IMR-90 (cell line): ENCODE measurements around the gene TBCC. TPM values are rescaled to one million over a fixed set of nuclear protein-coding genes. Genes with fewer than 3 reads are reported as not detected.

Source experiments
- ATAC-seq: fragments of 200-7000 bp; cut with Tn5 transposase; 2 replicates; pipeline ENCODE4 v1.9.1; 2020; ENCODE audit warnings: low read depth, mild to moderate bottlenecking, moderate library complexity
- BruUV-seq: library from RNA; stranded (reverse); fragments of 400-500 nt; replicated peaks from 2 replicates; lab custom pipeline; 2021; lab: Mats Ljungman, UMichigan
- CTCF ChIA-PET: fragments of 300-600 bp; formaldehyde crosslinking; extraction: SDS; loops from one replicate; lab custom pipeline; 2021; ENCODE audit warnings: antibody characterized with exemption; lab: Yijun Ruan, JAX
- POLR2A ChIA-PET: fragments of 300-600 bp; sonication (Branson Sonifier 250); formaldehyde crosslinking; loops from one replicate; lab custom pipeline; 2022; ENCODE audit warnings: antibody characterized with exemption; ENCODE audit not compliant: unreplicated experiment; lab: Charles Lee
- DNase-seq: peaks from one replicate; pipeline ENCODE4 v3.0.0; 2013
- H2AFZ ChIP-seq: replicated peaks from 2 replicates; pipeline ENCODE3; 2013; ENCODE audit warnings: low read length, mild to moderate bottlenecking; ENCODE audit not compliant: poor library complexity
- H2AK5ac ChIP-seq: 2 replicates; pipeline ENCODE4 v1.6.1; 2013; ENCODE audit warnings: low read depth, low read length, inconsistent platforms
- H2AK9ac ChIP-seq: replicated peaks from 2 replicates; pipeline ENCODE3; 2013; ENCODE audit warnings: mild to moderate bottlenecking, low read depth, low read length, moderate library complexity; ENCODE audit not compliant: poor library complexity
- H2BK120ac ChIP-seq: 2 replicates; pipeline ENCODE4 v1.6.1; 2013; ENCODE audit warnings: low read depth, low read length, inconsistent platforms
- H2BK15ac ChIP-seq: 3 replicates; pipeline ENCODE4 v1.6.1; 2013; ENCODE audit warnings: low read depth, low read length, inconsistent platforms
- H2BK20ac ChIP-seq: 2 replicates; pipeline ENCODE4 v1.6.1; 2013; ENCODE audit warnings: low read depth, mild to moderate bottlenecking, inconsistent platforms, low read length, moderate library complexity
- H2BK5ac ChIP-seq: 2 replicates; pipeline ENCODE4 v1.6.1; 2013; ENCODE audit warnings: mild to moderate bottlenecking, low read depth, low read length, inconsistent platforms; ENCODE audit not compliant: poor library complexity, severe bottlenecking
- H3K14ac ChIP-seq: replicated peaks from 2 replicates; pipeline ENCODE4 v1.6.1; 2013; ENCODE audit warnings: low read depth, low read length, inconsistent platforms
- H3K18ac ChIP-seq: 2 replicates; pipeline ENCODE4 v1.6.1; 2013; ENCODE audit warnings: low read depth, low read length, control low read depth
- H3K23ac ChIP-seq: 2 replicates; pipeline ENCODE4 v1.6.1; 2013; ENCODE audit warnings: low read depth, low read length, inconsistent platforms
- H3K27ac ChIP-seq: 2 replicates; pipeline ENCODE4 v1.5.1; 2013; ENCODE audit warnings: mild to moderate bottlenecking, control low read depth, low read length; ENCODE audit not compliant: insufficient read depth
- H3K27me3 ChIP-seq: 2 replicates; pipeline ENCODE4 v1.6.1; 2013; ENCODE audit warnings: low read length; ENCODE audit not compliant: control insufficient read depth, insufficient read depth
- H3K36me3 ChIP-seq: 2 replicates; pipeline ENCODE4 v1.6.1; 2013; ENCODE audit warnings: low read length, mixed read lengths; ENCODE audit not compliant: control insufficient read depth, insufficient read depth
- H3K4ac ChIP-seq: 2 replicates; pipeline ENCODE4 v1.6.1; 2013; ENCODE audit warnings: low read depth, low read length, inconsistent platforms
- H3K4me1 ChIP-seq: 2 replicates; pipeline ENCODE4 v1.6.1; 2013; ENCODE audit warnings: low read length, mixed read lengths; ENCODE audit not compliant: control insufficient read depth, insufficient read depth
- H3K4me2 ChIP-seq: 2 replicates; pipeline ENCODE4 v1.6.1; 2013; ENCODE audit warnings: low read depth, mild to moderate bottlenecking, control low read depth, low read length, moderate library complexity
- H3K4me3 ChIP-seq: 2 replicates; pipeline ENCODE4 v1.5.1; 2013; ENCODE audit warnings: low read depth, mild to moderate bottlenecking, control low read depth, low read length, moderate library complexity; ENCODE audit not compliant: insufficient read depth
- H3K56ac ChIP-seq: 2 replicates; pipeline ENCODE4 v1.6.1; 2013; ENCODE audit warnings: low read length, inconsistent platforms; ENCODE audit not compliant: insufficient read depth; ENCODE audit errors: extremely low read depth
- H3K79me1 ChIP-seq, 2 experiments: 2 replicates each; pipeline ENCODE4 v1.6.1; 2013; ENCODE audit warnings: low read length in 2 of 2, inconsistent platforms in 1 of 2, low read depth in 1 of 2
- H3K9ac ChIP-seq: 2 replicates; pipeline ENCODE4 v1.6.1; 2013; ENCODE audit warnings: low read depth, low read length, control low read depth
- H3K9me1 ChIP-seq: 2 replicates; pipeline ENCODE4 v1.6.1; 2013; ENCODE audit warnings: low read length, inconsistent platforms; ENCODE audit not compliant: insufficient read depth
- H3K9me3 ChIP-seq: 2 replicates; pipeline ENCODE4 v1.6.1; 2013; ENCODE audit warnings: low read length; ENCODE audit not compliant: control insufficient read depth, insufficient read depth
- H4K20me1 ChIP-seq: 2 replicates; pipeline ENCODE4 v1.6.1; 2013; ENCODE audit warnings: low read length, inconsistent platforms; ENCODE audit not compliant: insufficient read depth
- H4K5ac ChIP-seq: 2 replicates; pipeline ENCODE4 v1.6.1; 2013; ENCODE audit warnings: mild to moderate bottlenecking, low read depth, low read length, control low read depth
- H4K8ac ChIP-seq, 2 experiments: 2 replicates each; pipeline ENCODE4 v1.6.1; 2013; ENCODE audit warnings: low read depth in 2 of 2, low read length in 2 of 2, control low read depth in 1 of 2, inconsistent platforms in 1 of 2
- H4K91ac ChIP-seq: 2 replicates; pipeline ENCODE4 v1.6.1; 2013; ENCODE audit warnings: low read depth, low read length, inconsistent platforms; ENCODE audit not compliant: insufficient read depth
- BHLHE40 ChIP-seq: fragments of 150-350 bp; IDR thresholded peaks from 2 replicates; pipeline ENCODE4 v1.6.1; 2016; ENCODE audit warnings: mild to moderate bottlenecking, low read depth, low read length
- CEBPB ChIP-seq: IDR thresholded peaks from 2 replicates; pipeline ENCODE4 v1.6.1; 2012; ENCODE audit warnings: low read depth, low read length, improper control_type of control experiment
- CHD1 ChIP-seq: IDR thresholded peaks from 2 replicates; pipeline ENCODE4 v1.6.1; 2012; ENCODE audit warnings: low read depth, low read length, improper control_type of control experiment
- FOS ChIP-seq: fragments of 150-350 bp; IDR thresholded peaks from 2 replicates; pipeline ENCODE4 v1.6.1; 2016; ENCODE audit warnings: low read depth, low read length
- MAFK ChIP-seq: IDR thresholded peaks from 2 replicates; pipeline ENCODE4 v1.6.1; 2012; ENCODE audit warnings: low read depth, low read length, improper control_type of control experiment
- MAZ ChIP-seq: IDR thresholded peaks from 2 replicates; pipeline ENCODE4 v1.6.1; 2012; ENCODE audit warnings: low read depth, mild to moderate bottlenecking, low read length, improper control_type of control experiment, moderate library complexity, borderline replicate concordance
- MXI1 ChIP-seq: IDR thresholded peaks from 2 replicates; pipeline ENCODE4 v1.6.1; 2012; ENCODE audit warnings: low read depth, mild to moderate bottlenecking, low read length, moderate library complexity, borderline replicate concordance
- NFE2L2 ChIP-seq: fragments of 150-350 bp; IDR thresholded peaks from 2 replicates; pipeline ENCODE4 v1.6.1; 2016; ENCODE audit warnings: low read depth, mild to moderate bottlenecking, low read length
- POLR2A ChIP-seq: IDR thresholded peaks from 2 replicates; pipeline ENCODE4 v1.6.1; 2012; ENCODE audit warnings: mild to moderate bottlenecking, low read depth, low read length
- RAD21 ChIP-seq: IDR thresholded peaks from 2 replicates; pipeline ENCODE4 v1.6.1; 2012; ENCODE audit warnings: low read length, improper control_type of control experiment
- RCOR1 ChIP-seq: IDR thresholded peaks from 2 replicates; pipeline ENCODE4 v1.6.1; 2012; ENCODE audit warnings: mild to moderate bottlenecking, low read length, improper control_type of control experiment; ENCODE audit not compliant: insufficient replicate concordance
- RFX5 ChIP-seq: IDR thresholded peaks from 2 replicates; pipeline ENCODE4 v1.8.0; 2012; ENCODE audit warnings: low read depth, mild to moderate bottlenecking, low read length, moderate library complexity
- SMC3 ChIP-seq: fragments of 150-350 bp; IDR thresholded peaks from 2 replicates; pipeline ENCODE4 v1.6.1; 2016; ENCODE audit warnings: low read depth, mild to moderate bottlenecking, antibody characterized with exemption, low read length, moderate library complexity
- WGBS, 2 experiments: methylation state at CpG; one replicate each; pipeline versions ENCODE4 v1.1.5 to v1.1.7; 2013; ENCODE audit warnings: missing lambda C conversion rate in 2 of 2; ENCODE audit not compliant: insufficient read length in 1 of 2; ENCODE audit errors: extremely low coverage in 2 of 2; 5-methylcytosine and 5-hydroxymethylcytosine counted together
- dilution Hi-C: fragments of 300-500 bp; cut with HindIII; formaldehyde crosslinking; loops from one replicate; pipeline ENCODE4 v1.14.3; 2018; ENCODE audit warnings: low sequenced_read_pairs; ENCODE audit not compliant: unreplicated experiment
- in situ Hi-C: fragments of 300-500 bp; cut with MboI; formaldehyde crosslinking; loops from 3 replicates; pipeline ENCODE4 v1.14.3; 2019; ENCODE audit warnings: low sequenced_read_pairs, inconsistent platforms, mixed read lengths
- intact Hi-C: fragments of 100-400 bp; cut with micrococcal nuclease; formaldehyde crosslinking; loops from 2 replicates; pipeline ENCODE4 v1.10.0; 2022
- polyA plus RNA-seq, 3 experiments: library from polyadenylated mRNA; depleted of rRNA; stranded (reverse); fragments of >200 nt; gene quantifications; 2 replicates each; pipeline ENCODE4 v1.2.3, GENCODE V29; 2012; ENCODE audit warnings: low replicate concordance in 1 of 3
- total RNA-seq: library from RNA; depleted of rRNA; stranded (reverse); fragments of >200 nt; gene quantifications from 2 replicates; pipeline ENCODE4 v1.2.3, GENCODE V29; 2012
- TF ChIP-seq, protein P1 (sequence below): fragments of 150-350 bp; IDR thresholded peaks from 2 replicates; pipeline ENCODE4 v1.6.1; 2017; ENCODE audit warnings: mild to moderate bottlenecking, antibody characterized with exemption, low read length, low read depth
- TF ChIP-seq, protein P2 (sequence below): fragments of 150-350 bp; IDR thresholded peaks from 2 replicates; pipeline ENCODE4 v1.6.1; 2016; ENCODE audit warnings: low read depth, mild to moderate bottlenecking, low read length, moderate library complexity, borderline replicate concordance
- TF ChIP-seq, protein P3 (sequence below): conservative IDR thresholded peaks from 2 replicates; pipeline ENCODE4 v1.5.1; 2012; ENCODE audit warnings: mild to moderate bottlenecking, low read depth, low read length, improper control_type of control experiment

The TBCC gene
- total and polyA plus RNA-seq, 2 of the 4 experiments (the other 2 are of a cell fraction), result 23.0 to 32.6 TPM

GRCh38 chr6:42711930-42712329, 34.0 kb downstream of the TBCC start:
- Histone ChIP-seq H3K56ac (no peak overlapping the region), H2BK20ac (no peak overlapping the region), H4K8ac (no peak overlapping the region), H2AK9ac (no peak overlapping the region), H3K27me3 (no peaks in the 10 kb centered on the region), H3K36me3 (no peaks in the 10 kb centered on the region), H3K23ac (no peak overlapping the region), H2BK15ac (no peak overlapping the region), H3K4me2 (no peak overlapping the region), H3K9me3 (peaks cover 9% of the 10 kb centered on the region), H3K9ac (no peak overlapping the region), H4K91ac (no peak overlapping the region), H3K14ac (no peak overlapping the region), H3K79me1 (peaks cover 0 to 2% of the 10 kb centered on the region in 2 experiments; a peak in 2 of 4 replicates), H4K5ac (no peak overlapping the region), H2BK120ac (no peak overlapping the region), H2BK5ac (no peak overlapping the region), H3K4ac (no peak overlapping the region), H3K18ac (no peak overlapping the region), H4K20me1 (no peaks in the 10 kb centered on the region), H3K4me3 (no peak overlapping the region), H2AFZ (no peak overlapping the region), H3K9me1 (peaks cover 6% of the 10 kb centered on the region; the same call in 1 of the 2 replicates), H2AK5ac (no peak overlapping the region), H3K4me1 (no peaks in the 10 kb centered on the region; the same call in 1 of the 2 replicates), H3K27ac (no peak overlapping the region)
- intact Hi-C loops (no loop called here), in situ Hi-C loops (no loop called here), dilution Hi-C loops (no loop called here)
- no TSS peak for BruUV-seq
- no peak for DNase-seq
- ChIA-PET POLR2A (no interaction called here), CTCF (no interaction called here)
- ATAC-seq, result no peak
- TF ChIP-seq CHD1, result no peak
- no peak for TF ChIP-seq MXI1
- TF ChIP-seq CEBPB, result no peak
- no peak for TF ChIP-seq RAD21
- TF ChIP-seq MAZ, result no peak
- no peak for TF ChIP-seq NFE2L2
- TF ChIP-seq FOS, result no peak
- no peak for TF ChIP-seq RCOR1
- TF ChIP-seq RFX5, result no peak
- no peak for TF ChIP-seq POLR2A
- no peak for TF ChIP-seq SMC3
- no peak for TF ChIP-seq BHLHE40
- TF ChIP-seq, protein P1, sequence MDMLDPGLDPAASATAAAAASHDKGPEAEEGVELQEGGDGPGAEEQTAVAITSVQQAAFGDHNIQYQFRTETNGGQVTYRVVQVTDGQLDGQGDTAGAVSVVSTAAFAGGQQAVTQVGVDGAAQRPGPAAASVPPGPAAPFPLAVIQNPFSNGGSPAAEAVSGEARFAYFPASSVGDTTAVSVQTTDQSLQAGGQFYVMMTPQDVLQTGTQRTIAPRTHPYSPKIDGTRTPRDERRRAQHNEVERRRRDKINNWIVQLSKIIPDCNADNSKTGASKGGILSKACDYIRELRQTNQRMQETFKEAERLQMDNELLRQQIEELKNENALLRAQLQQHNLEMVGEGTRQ, result no peak
- TF ChIP-seq MAFK, result no peak
- TF ChIP-seq, protein P2, sequence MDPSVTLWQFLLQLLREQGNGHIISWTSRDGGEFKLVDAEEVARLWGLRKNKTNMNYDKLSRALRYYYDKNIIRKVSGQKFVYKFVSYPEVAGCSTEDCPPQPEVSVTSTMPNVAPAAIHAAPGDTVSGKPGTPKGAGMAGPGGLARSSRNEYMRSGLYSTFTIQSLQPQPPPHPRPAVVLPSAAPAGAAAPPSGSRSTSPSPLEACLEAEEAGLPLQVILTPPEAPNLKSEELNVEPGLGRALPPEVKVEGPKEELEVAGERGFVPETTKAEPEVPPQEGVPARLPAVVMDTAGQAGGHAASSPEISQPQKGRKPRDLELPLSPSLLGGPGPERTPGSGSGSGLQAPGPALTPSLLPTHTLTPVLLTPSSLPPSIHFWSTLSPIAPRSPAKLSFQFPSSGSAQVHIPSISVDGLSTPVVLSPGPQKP, result no peak
- TF ChIP-seq, protein P3, sequence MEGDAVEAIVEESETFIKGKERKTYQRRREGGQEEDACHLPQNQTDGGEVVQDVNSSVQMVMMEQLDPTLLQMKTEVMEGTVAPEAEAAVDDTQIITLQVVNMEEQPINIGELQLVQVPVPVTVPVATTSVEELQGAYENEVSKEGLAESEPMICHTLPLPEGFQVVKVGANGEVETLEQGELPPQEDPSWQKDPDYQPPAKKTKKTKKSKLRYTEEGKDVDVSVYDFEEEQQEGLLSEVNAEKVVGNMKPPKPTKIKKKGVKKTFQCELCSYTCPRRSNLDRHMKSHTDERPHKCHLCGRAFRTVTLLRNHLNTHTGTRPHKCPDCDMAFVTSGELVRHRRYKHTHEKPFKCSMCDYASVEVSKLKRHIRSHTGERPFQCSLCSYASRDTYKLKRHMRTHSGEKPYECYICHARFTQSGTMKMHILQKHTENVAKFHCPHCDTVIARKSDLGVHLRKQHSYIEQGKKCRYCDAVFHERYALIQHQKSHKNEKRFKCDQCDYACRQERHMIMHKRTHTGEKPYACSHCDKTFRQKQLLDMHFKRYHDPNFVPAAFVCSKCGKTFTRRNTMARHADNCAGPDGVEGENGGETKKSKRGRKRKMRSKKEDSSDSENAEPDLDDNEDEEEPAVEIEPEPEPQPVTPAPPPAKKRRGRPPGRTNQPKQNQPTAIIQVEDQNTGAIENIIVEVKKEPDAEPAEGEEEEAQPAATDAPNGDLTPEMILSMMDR, result no peak
- WGBS, 2 experiments, result 100% methylated on average over 1 of the region's 5 CpGs; no CpG with 5 or more reads in 1 of the 2 experiments
